PC-3 (cell line): ENCODE measurements around the gene CPT1A. TPM values are rescaled to one million over a fixed set of nuclear protein-coding genes. Genes with fewer than 3 reads are reported as not detected.
"Not testable (repeated sequence)": the region's sequence is repeated elsewhere in the genome, so short reads cannot be mapped to it uniquely, and the experiment has no call there.

Experiments used
- ATAC-seq: fragments of 200-7000 bp; cut with Tn5 transposase; 2 replicates; pipeline ENCODE4 v1.9.1; 2020; ENCODE audit warnings: mild to moderate bottlenecking, moderate library complexity
- BruUV-seq: library from RNA; stranded (reverse); fragments of 400-500 nt; replicated peaks from 2 replicates; lab custom pipeline; 2021; lab: Mats Ljungman, UMichigan
- CTCF ChIA-PET: fragments of 300-600 bp; sonication (Branson Sonifier 250); formaldehyde crosslinking; loops from one replicate; lab custom pipeline; 2022; ENCODE audit warnings: antibody characterized with exemption; lab: Charles Lee
- POLR2A ChIA-PET: fragments of 300-600 bp; sonication (Branson Sonifier 250); formaldehyde crosslinking; loops from one replicate; lab custom pipeline; 2022; ENCODE audit warnings: antibody characterized with exemption; ENCODE audit not compliant: unreplicated experiment; lab: Charles Lee
- DNase-seq: peaks from one replicate; pipeline ENCODE4 v3.0.0-alpha.2; 2015
- H2AFZ ChIP-seq: fragments of 300-600 bp; sonication (generic); 2 replicates; pipeline ENCODE4 v1.6.0; 2016; ENCODE audit warnings: antibody characterized with exemption, low read length
- H3F3A ChIP-seq: fragments of 300-600 bp; sonication (generic); one replicate; pipeline ENCODE4 v1.6.0; 2017; ENCODE audit warnings: antibody characterized with exemption, low read length, control low read depth, mild to moderate bottlenecking; ENCODE audit not compliant: unreplicated experiment
- H3K27ac ChIP-seq: fragments of 300-600 bp; sonication (generic); 2 replicates; pipeline ENCODE4 v1.5.1; 2016; ENCODE audit warnings: mild to moderate bottlenecking, low read length
- H3K27me3 ChIP-seq: fragments of 300-600 bp; sonication (generic); 2 replicates; pipeline ENCODE4 v1.6.1; 2016; ENCODE audit warnings: low read length, mixed read lengths
- H3K36me3 ChIP-seq: fragments of 300-600 bp; sonication (generic); 2 replicates; pipeline ENCODE4 v1.6.1; 2016; ENCODE audit warnings: low read depth, mixed run types, low read length, mixed read lengths
- H3K4me1 ChIP-seq: fragments of 300-600 bp; sonication (generic); 2 replicates; pipeline ENCODE4 v1.5.1; 2016; ENCODE audit warnings: low read length; ENCODE audit not compliant: insufficient read depth
- H3K4me2 ChIP-seq: fragments of 300-600 bp; sonication (generic); 2 replicates; pipeline ENCODE4 v1.6.0; 2016; ENCODE audit warnings: low read length
- H3K4me3 ChIP-seq: fragments of 300-600 bp; sonication (generic); 2 replicates; pipeline ENCODE4 v1.5.1; 2016; ENCODE audit warnings: mild to moderate bottlenecking, low read length, mixed read lengths
- H3K79me2 ChIP-seq: fragments of 300-600 bp; sonication (generic); 2 replicates; pipeline ENCODE4 v1.6.1; 2017; ENCODE audit warnings: low read length, mixed read lengths
- H3K9ac ChIP-seq: fragments of 300-600 bp; sonication (generic); 2 replicates; pipeline ENCODE4 v1.6.0; 2016; ENCODE audit warnings: mild to moderate bottlenecking, low read length
- H3K9me2 ChIP-seq: fragments of 300-600 bp; sonication (generic); replicated peaks from 2 replicates; pipeline ENCODE4 v1.6.1; 2016; ENCODE audit warnings: mixed run types, low read length, mixed read lengths
- H3K9me3 ChIP-seq: fragments of 300-600 bp; sonication (generic); 2 replicates; pipeline ENCODE4 v1.6.1; 2016; ENCODE audit warnings: low read length, mixed read lengths
- H4K20me1 ChIP-seq: fragments of 300-600 bp; sonication (generic); 2 replicates; pipeline ENCODE4 v1.6.1; 2016; ENCODE audit warnings: low read length, mixed read lengths
- CTCF ChIP-seq: fragments of 300-600 bp; sonication (generic); conservative IDR thresholded peaks from 2 replicates; pipeline ENCODE4 v1.5.1; 2017; ENCODE audit warnings: antibody characterized with exemption, low read depth, mild to moderate bottlenecking, low read length
- EZH2 ChIP-seq: fragments of 300-600 bp; sonication (generic); IDR thresholded peaks from one replicate; pipeline ENCODE4 v1.6.1; 2017; ENCODE audit warnings: antibody characterized with exemption, mild to moderate bottlenecking, low read length; ENCODE audit not compliant: unreplicated experiment
- EZH2phosphoT487 ChIP-seq: fragments of 300-600 bp; sonication (generic); IDR thresholded peaks from 2 replicates; pipeline ENCODE4 v1.6.1; 2018; ENCODE audit warnings: mild to moderate bottlenecking, antibody characterized with exemption, low read length, borderline replicate concordance
- intact Hi-C: fragments of 100-400 bp; cut with micrococcal nuclease; formaldehyde crosslinking; loops from 2 replicates; pipeline ENCODE4 v1.9.0; 2023
- total RNA-seq: library from RNA; depleted of rRNA; stranded (reverse); fragments of >200 nt; gene quantifications from 2 replicates; pipeline ENCODE4 v1.2.3, GENCODE V29; 2014

Gene CPT1A
- total RNA-seq, 1 experiment from 2014 or later, result 38.1 TPM

DNA sequence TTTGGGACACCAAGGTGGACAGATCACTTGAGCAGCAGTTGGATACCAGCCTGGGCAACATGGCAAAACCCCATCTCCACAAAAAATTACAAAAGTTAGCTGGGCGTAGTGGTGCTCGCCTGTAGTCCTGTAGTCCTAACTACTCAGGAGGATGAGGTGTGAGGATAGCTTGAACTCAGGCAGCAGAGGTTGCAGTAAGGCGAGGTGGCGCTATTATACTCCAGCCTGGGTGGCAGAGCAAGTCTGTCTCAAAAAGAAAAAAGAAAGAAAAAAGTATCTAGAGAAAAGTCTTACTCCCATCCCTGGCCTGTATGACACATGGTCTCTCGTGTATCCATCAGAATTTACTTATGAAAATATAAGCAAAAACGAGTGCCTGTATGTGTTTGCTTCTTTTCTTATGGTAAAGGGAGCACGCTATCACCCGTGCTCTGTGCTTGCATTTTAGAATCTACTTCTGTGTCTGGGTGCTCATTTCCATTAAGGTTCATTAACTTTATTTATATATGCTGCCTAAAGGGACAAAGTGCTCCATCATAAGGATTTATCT is 15.4 kb upstream of the CPT1A start:
- no peaks in the 10 kb centered on the region for H3K79me2 ChIP-seq
- no peak overlapping the region for H2AFZ ChIP-seq
- TF ChIP-seq EZH2phosphoT487, result no peak
- TF ChIP-seq EZH2, result no peak
- TF ChIP-seq CTCF, result peak; percentile 40; the same call in 1 of the 2 replicates
- no peaks in the 10 kb centered on the region for H4K20me1 ChIP-seq
- H3K9ac ChIP-seq, result no peak overlapping the region
- intact Hi-C loops, result no loop called here
- no peaks in the 10 kb centered on the region for H3K9me3 ChIP-seq
- no peaks in the 10 kb centered on the region for H3K9me2 ChIP-seq
- ChIA-PET CTCF (no interaction called here), POLR2A (no interaction called here)
- peak overlapping the region; percentile 45 for H3K4me2 ChIP-seq
- H3K27me3 ChIP-seq, result no peaks in the 10 kb centered on the region
- no peak overlapping the region for H3K4me3 ChIP-seq
- DNase-seq (peak; percentile 22), ATAC-seq (peak; percentile 36)
- peak overlapping the region; percentile 49 for H3K27ac ChIP-seq
- no TSS peak for BruUV-seq
- no peaks in the 10 kb centered on the region for H3K36me3 ChIP-seq
- H3F3A ChIP-seq, result no peaks in the 10 kb centered on the region
- peaks cover 18% of the 10 kb centered on the region for H3K4me1 ChIP-seq

- H3K9me3 ChIP-seq, H3K36me3 ChIP-seq, intact Hi-C loops, H3F3A ChIP-seq, H3K4me3 ChIP-seq, ATAC-seq, CTCF ChIA-PET, H2AFZ ChIP-seq, H3K79me2 ChIP-seq, H3K4me2 ChIP-seq, H3K27me3 ChIP-seq, DNase-seq, BruUV-seq, POLR2A ChIA-PET, H3K9me2 ChIP-seq, H3K9ac ChIP-seq, H4K20me1 ChIP-seq: not testable (repeated sequence)
- Histone ChIP-seq H3K27ac (peak overlapping the region; percentile 49; the same call in 1 of the 2 replicates), H3K4me1 (peaks cover 18% of the 10 kb centered on the region)
Measured at GRCh38 chr11:68856425-68857030, 14.8 kb upstream of the CPT1A start.

- Histone ChIP-seq H3K4me1 (peaks cover 18% of the 10 kb centered on the region), H3K27me3 (no peaks in the 10 kb centered on the region), H3F3A (no peaks in the 10 kb centered on the region), H4K20me1 (no peaks in the 10 kb centered on the region), H3K4me3 (peak overlapping the region; percentile 63), H3K27ac (no peak overlapping the region), H3K79me2 (no peaks in the 10 kb centered on the region), H3K4me2 (peak overlapping the region; percentile 79), H3K9me2 (no peaks in the 10 kb centered on the region), H3K36me3 (no peaks in the 10 kb centered on the region), H3K9ac (no peak overlapping the region), H3K9me3 (no peaks in the 10 kb centered on the region), H2AFZ (peak overlapping the region; percentile 84)
- ChIA-PET POLR2A (no interaction called here), CTCF (no interaction called here)
- intact Hi-C loops, result no loop called here
- no TSS peak for BruUV-seq
- DNase-seq (no peak), ATAC-seq (no peak; the same call in 1 of the 2 replicates)
- TF ChIP-seq EZH2 (no peak), EZH2phosphoT487 (no peak), CTCF (no peak)
Measured at GRCh38 chr11:68855205-68855981, 13.7 kb upstream of the CPT1A start.
